GM19035 (cell line): Measurements from ENCODE around the gene PTPRE.

ENCODE experiments used
- ATAC-seq: cut with Tn5 transposase; IDR thresholded peaks from one replicate; pipeline ENCODE4 v1.9.1; 2021; ENCODE audit not compliant: unreplicated experiment

The PTPRE gene

DNA sequence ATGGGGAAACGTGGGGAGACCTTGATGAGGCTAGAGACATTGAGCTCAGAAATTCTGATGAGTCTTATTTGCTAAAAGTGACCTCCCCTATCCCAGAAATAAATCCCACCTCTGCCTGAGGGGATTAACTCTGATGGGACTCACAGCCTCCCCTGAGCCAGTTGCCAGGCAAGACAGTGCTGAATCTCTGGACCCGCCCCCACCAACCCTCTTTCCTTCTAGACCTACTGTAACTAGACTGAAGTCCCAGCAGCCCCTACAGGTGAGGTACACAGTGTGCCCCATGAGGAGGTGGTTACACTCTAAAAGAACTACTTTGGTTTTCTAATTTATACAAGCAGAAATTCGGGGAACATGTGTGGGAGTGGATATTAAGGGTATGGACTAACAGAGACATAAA lies 42.9 kb downstream of the PTPRE start:
- no peak for ATAC-seq

DNA sequence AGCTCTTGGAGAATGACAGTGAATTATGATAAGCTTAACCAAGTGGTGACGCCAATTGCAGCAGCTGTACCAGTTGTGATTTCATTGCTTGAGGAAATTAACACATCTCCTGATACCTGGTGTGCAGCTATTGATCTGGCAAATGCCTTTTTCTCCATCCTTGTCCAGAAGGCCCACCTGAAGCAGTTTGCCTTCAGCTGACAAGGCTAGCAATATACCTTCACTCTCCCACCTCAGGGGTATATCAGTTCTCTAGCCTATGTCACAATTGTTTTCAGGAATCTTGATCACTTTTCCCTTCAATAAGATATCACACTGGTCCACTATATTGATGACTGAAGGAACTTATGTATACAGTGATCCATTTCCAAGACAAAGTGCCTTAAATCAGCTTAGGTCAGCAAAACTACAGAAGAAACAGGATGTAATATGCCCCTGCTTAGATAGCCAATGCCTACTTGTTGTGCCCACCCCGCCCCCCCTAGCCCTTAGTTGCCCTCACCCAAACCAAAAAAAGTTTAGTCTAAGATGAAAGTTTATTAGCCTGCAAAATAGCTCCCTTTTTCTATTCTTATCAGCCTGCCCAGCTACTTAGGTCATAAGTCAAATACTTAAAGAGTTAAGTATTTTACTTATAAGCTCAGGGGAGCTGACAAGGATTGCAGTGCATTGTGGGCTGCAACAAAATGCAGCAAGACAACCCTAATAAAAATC lies 45.1 kb downstream of the PTPRE start:
- ATAC-seq, result no peak

DNA sequence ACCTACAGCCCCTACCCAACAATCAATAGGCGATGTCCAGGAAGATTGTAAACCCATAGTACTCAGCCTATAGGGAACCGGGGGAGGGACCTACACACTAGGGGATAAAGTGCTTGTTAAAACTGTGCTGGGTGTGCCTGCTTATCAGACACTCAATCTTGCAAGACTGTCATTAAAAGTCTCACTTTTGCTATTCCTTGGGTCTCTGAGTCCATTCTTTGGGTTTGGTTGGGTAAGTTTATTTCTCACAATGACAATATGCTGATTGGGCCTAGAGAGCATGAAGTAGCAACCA lies 45.6 kb downstream of the PTPRE start:
- no peak for ATAC-seq

GRCh38 chr10:127952918-127953317 lies 46.0 kb downstream of the PTPRE start:
- no peak for ATAC-seq

DNA sequence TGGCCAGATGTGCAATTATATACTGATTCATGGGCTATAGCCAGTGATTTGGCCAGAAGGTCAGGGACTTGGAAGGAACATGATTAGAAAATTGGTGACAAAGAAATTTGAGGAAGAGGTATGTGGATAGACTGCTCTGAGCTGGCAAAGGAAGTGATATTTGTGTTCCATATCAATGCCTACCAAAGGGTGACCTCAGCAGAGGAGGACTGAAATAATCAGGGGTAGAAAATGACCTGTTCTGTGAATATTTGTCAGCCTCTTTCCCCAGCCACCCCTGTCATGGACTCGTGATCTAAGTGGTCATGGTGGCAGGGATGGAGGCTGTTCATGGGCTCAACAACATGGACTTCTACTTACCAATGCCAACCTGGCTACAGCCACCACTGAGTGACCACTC lies 47.0 kb downstream of the PTPRE start:
- no peak for ATAC-seq

- ATAC-seq, result no peak
Observed at GRCh38 chr10:127959428-127959827, 52.5 kb downstream of the PTPRE start.

DNA sequence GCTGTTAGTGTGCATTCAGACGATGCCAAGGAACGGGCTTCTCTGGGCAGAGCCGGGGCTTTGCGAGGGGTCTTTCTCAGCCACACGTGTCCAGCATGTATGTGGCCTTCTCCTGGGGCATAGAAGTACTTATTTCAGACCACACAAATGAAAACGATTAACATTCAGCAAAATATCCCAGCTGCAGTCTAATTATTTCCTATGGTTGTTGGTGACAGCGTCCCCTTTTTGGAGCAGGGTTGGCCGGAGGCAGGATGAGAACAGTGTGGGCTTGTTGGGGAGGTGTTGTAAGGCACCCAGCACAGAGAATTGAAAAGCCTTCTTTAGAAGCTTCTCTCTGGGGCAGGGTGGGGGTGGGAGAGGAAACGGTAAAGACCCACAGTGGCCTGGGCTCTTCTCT lies 54.2 kb downstream of the PTPRE start:
- ATAC-seq, result no peak

- no peak for ATAC-seq
Observed at GRCh38 chr10:127962205-127962604, 55.3 kb downstream of the PTPRE start.

- ATAC-seq, result no peak
Observed at GRCh38 chr10:127963136-127963535, 56.2 kb downstream of the PTPRE start.

- ATAC-seq, result no peak
Observed at GRCh38 chr10:127964621-127965020, 57.7 kb downstream of the PTPRE start.

DNA sequence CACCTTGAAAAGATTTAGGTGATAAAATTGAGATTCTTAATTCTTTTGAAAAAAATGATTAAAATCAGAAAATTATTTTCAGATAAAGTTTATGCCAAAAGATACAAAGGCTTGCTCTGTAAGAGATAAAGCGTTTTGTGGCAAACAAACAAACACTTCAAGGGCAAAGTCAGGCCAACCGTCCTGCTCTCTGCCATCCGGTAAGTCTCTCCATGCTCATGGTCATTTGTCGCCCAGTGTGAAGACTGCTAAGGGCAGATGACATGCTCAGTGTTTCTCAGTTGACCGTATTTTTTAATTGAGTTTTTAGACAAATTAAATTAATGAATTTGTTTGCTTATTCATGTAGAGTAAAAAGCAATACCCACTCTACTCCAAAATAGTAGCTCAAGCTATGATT lies 60.0 kb downstream of the PTPRE start:
- ATAC-seq, result no peak

DNA sequence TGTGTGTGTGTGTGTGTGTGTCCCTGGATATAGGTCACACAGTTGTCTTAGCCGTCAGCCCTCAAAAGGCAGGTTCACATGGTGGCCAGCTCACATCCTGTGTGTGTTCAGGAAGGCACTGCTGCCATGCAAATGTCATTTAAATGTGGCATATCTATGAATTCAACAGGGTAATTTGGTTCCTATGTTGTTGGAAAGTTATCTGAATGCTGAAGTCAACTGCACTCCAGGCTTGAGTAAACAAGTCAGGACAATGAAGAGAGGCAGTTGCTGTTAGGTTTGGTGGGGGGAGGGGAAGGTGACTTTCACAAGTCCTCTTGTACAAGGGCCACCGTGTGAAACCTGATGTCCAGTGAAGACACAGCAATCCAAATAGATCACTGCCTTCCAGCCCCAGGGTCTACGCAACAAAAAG lies 61.1 kb downstream of the PTPRE start:
- no peak for ATAC-seq

DNA sequence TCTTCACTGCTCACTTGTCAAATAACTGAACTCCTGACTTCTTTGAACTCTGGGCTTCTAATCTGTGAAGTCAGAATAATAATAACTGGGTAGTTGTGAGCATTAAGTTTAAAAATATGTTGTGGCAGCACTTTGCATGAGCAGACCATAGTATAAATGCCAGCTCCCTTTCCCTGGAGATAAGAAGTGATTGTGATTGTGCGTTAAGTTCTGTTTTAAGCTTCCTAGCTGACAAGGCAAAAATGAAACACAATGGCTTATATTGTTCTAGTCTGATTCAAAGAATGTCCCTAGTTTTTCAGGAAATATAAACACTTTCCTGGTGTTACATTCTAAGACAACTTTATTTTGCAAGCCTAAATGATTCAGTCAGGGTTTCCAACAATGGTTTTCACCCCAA lies 61.8 kb downstream of the PTPRE start:
- no peak for ATAC-seq

GRCh38 chr10:127971101-127971946 lies 64.4 kb downstream of the PTPRE start:
- no peak for ATAC-seq

- ATAC-seq, result no peak
Observed at GRCh38 chr10:127971963-127972615, 65.2 kb downstream of the PTPRE start.

DNA sequence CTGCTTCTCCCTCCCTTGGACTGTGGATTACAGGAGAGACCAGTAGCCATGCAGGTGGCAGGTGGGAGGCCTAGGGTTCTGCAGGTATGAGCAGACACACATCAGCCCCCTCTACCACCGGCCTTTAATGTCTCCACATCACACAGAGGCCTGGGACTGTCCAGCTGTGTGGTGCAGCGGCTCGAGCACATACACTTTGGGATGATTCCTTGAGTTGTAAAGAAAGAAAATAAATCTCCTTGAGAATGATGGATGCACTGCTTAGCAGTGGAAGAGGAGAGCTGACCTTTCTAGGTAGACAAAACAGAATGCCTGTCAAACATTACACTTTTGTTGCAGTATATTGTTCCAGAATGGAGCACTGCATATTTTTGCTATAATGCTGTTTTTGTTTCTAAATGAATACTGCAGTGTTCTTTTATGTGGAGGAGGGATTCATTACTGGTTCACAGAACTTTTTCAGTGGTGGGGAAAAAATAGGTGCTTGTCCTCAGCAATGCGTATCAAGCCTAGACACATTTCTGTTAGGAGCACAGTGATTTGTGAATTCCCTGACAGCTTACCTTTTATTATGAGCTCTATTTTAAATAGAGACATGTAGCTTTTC lies 66.0 kb downstream of the PTPRE start:
- no peak for ATAC-seq

- ATAC-seq, result no peak
Observed at GRCh38 chr10:127973791-127974311, 66.9 kb downstream of the PTPRE start.

- ATAC-seq, result no peak
Observed at GRCh38 chr10:127974911-127975310, 68.0 kb downstream of the PTPRE start.

DNA sequence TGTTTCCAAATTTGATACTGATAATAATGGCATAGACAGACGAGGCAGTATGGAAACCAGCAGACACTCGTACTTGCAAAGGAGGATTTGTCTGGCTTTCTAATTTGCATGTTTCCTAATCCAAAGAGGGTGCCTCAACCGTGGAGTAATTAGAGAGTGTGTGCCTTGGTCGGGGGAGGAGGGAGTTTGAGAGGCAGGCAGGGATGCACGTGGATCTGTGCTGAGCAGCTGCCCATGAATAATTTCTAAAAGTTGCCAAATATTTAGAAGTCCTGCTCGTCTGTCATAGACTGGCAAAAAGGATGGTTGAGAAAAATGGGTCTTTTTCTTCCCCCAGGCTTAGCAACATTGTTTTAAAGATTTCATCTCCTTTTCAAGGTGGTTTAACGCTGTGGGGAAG lies 69.4 kb downstream of the PTPRE start:
- ATAC-seq, result no peak

GRCh38 chr10:127976701-127977356 lies 69.9 kb downstream of the PTPRE start:
- no peak for ATAC-seq
